ENCODE results near the gene KIF1A.

DNA sequence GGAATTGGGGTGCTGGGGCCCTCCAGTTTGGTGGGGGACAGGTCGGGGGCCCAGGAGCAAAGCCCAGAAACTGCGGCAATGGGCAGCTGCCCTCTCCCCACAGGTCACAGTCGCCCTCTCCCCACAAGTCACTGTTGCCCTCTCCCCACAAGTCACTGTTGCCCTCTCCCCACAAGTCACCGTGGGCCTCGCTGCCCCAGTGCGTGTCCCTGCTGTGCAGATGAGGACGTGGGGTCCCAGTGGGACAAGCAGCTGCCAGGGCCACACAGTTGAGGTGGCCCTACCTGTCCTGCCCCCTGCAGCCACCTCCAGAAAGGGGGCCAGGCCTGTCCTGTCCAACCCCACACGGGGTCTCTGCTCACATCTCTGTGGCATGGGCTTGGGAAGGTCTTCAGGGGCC lies 35.7 kb upstream of the KIF1A start:
- TF ChIP-seq SIN3A (IDR thresholded peaks at IDR 0.05; ENCODE audit: borderline replicate concordance, low read depth, low read length) = no peak
- no peak for TF ChIP-seq NR2F2 (IDR thresholded peaks at IDR 0.05; ENCODE audit: borderline replicate concordance, low read depth)
- no peak for TF ChIP-seq POLR2A (IDR thresholded peaks at IDR 0.05; ENCODE audit: insufficient read depth in 1 of 2, low read depth in 2 of 2, low read length in 2 of 2)
- TF ChIP-seq CHCHD3 (CRISPR knock-in tag; IDR thresholded peaks at IDR 0.05) = no peak
- no peak for TF ChIP-seq ZFP41 (CRISPR knock-in tag; IDR thresholded peaks at IDR 0.05; ENCODE audit: borderline replicate concordance)
- no peak for TF ChIP-seq TCF12 (IDR thresholded peaks at IDR 0.05)
- no peak for TF ChIP-seq TCF12 (CRISPR knock-in tag; IDR thresholded peaks at IDR 0.05)
- TF ChIP-seq CTCF (CRISPR knock-in tag; IDR thresholded peaks at IDR 0.05) = no peak
- no peak for TF ChIP-seq GPBP1L1 (CRISPR knock-in tag; IDR thresholded peaks at IDR 0.05)
- TF ChIP-seq, protein P1, sequence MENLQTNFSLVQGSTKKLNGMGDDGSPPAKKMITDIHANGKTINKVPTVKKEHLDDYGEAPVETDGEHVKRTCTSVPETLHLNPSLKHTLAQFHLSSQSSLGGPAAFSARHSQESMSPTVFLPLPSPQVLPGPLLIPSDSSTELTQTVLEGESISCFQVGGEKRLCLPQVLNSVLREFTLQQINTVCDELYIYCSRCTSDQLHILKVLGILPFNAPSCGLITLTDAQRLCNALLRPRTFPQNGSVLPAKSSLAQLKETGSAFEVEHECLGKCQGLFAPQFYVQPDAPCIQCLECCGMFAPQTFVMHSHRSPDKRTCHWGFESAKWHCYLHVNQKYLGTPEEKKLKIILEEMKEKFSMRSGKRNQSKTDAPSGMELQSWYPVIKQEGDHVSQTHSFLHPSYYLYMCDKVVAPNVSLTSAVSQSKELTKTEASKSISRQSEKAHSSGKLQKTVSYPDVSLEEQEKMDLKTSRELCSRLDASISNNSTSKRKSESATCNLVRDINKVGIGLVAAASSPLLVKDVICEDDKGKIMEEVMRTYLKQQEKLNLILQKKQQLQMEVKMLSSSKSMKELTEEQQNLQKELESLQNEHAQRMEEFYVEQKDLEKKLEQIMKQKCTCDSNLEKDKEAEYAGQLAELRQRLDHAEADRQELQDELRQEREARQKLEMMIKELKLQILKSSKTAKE (CRISPR knock-in tag; IDR thresholded peaks at IDR 0.05; ENCODE audit: borderline replicate concordance) = no peak
- TF ChIP-seq RAD51 (IDR thresholded peaks at IDR 0.05; ENCODE audit: borderline replicate concordance) = no peak
- no peak for TF ChIP-seq PATZ1 (CRISPR knock-in tag; IDR thresholded peaks at IDR 0.05)
- no peak for TF ChIP-seq ETV6 (CRISPR knock-in tag; conservative IDR thresholded peaks at IDR 0.05)
- TF ChIP-seq YY1 (IDR thresholded peaks at IDR 0.05; ENCODE audit: insufficient read depth, insufficient replicate concordance, low read depth, low read length) = no peak
- no peak for TF ChIP-seq MYNN (CRISPR knock-in tag; IDR thresholded peaks at IDR 0.05; ENCODE audit: low read depth)
